Ascending aorta (tissue), 2 donors: ENCODE data around the gene AATK. TPM values are rescaled to one million over a fixed set of nuclear protein-coding genes. Genes with fewer than 3 reads are reported as not detected.

ENCODE experiments used
- DNase-seq, 2 donors: peaks; one replicate each; pipeline ENCODE4 v3.0.0-alpha.2; 2019; ENCODE audit warnings: low spot score in 2 of 2
- H3K27ac ChIP-seq, 2 donors: fragments of 200-600 bp; sonication (generic); one replicate each; pipeline ENCODE4 v1.5.1; 2016 to 2017; ENCODE audit warnings: mild to moderate bottlenecking in 1 of 2
- H3K27me3 ChIP-seq: fragments of 200-600 bp; sonication (generic); one replicate; pipeline ENCODE4 v1.5.1; 2017
- H3K36me3 ChIP-seq, 2 donors: fragments of 200-600 bp; sonication (generic); one replicate each; pipeline ENCODE4 v1.5.1; 2016
- H3K4me1 ChIP-seq, 2 donors: fragments of 200-600 bp; sonication (generic); one replicate each; pipeline ENCODE4 v1.5.1; 2016 to 2017; ENCODE audit warnings: mild to moderate bottlenecking in 1 of 2
- H3K4me3 ChIP-seq, 2 donors: fragments of 200-600 bp; sonication (generic); one replicate each; pipeline ENCODE4 v1.5.1; 2016 to 2017; ENCODE audit warnings: mild to moderate bottlenecking in 1 of 2
- H3K9me3 ChIP-seq, 2 donors: fragments of 200-600 bp; sonication (generic); one replicate each; pipeline ENCODE4 v1.5.1; 2016
- CTCF ChIP-seq, 3 experiments: fragments of 200-600 bp in 2 of 3; fragments of 450-650 bp in 1 of 3; sonication (generic) in 2 of 3; IDR thresholded peaks; one replicate each; pipeline ENCODE4 v1.5.1; 2016 to 2019; ENCODE audit warnings: antibody characterized with exemption in 3 of 3, mild to moderate bottlenecking in 1 of 3, moderate library complexity in 1 of 3
- intact Hi-C: fragments of 100-400 bp; cut with DNase I; formaldehyde crosslinking; loops from one replicate; pipeline ENCODE4 v1.15.1; 2023
- total RNA-seq: library from RNA; depleted of rRNA; stranded (reverse); fragments of >200 nt; gene quantifications from one replicate; pipeline ENCODE4 v1.1.0, GENCODE V29; 2016

The AATK gene
- total RNA-seq, 1 donor from 2014 or later = 20.6 TPM

- intact Hi-C loops = no loop called here
- TF ChIP-seq CTCF (IDR thresholded peaks at IDR 0.05) = no peak
Measured at GRCh38 chr17:81208651-81209050, 42.6 kb upstream of the AATK start.

GRCh38 chr17:81207610-81208581, 41.9 kb upstream of the AATK start:
- Histone ChIP-seq H3K27ac (no peak overlapping the region), H3K36me3 (peaks cover 0 to 4% of the 10 kb centered on the region in 2 donors), H3K4me3 (no peak overlapping the region), H3K4me1 (peaks cover 0 to 6% of the 10 kb centered on the region in 2 donors), H3K9me3 (no peaks in the 10 kb centered on the region), H3K27me3 (no peaks in the 10 kb centered on the region)
- DNase-seq = no peak
- intact Hi-C loops = loop anchor here (2.0 kb wide), 1 partner anchor 65 kb away; no protein-coding TSS in a partner anchor
- TF ChIP-seq CTCF (IDR thresholded peaks at IDR 0.05) = no peak

More at GRCh38 chr17:81208651-81209050, 42.6 kb upstream of the AATK start:
- Histone ChIP-seq H3K36me3 (no peaks in the 10 kb centered on the region), H3K4me3 (no peak overlapping the region), H3K4me1 (peaks cover 0 to 6% of the 10 kb centered on the region in 2 donors), H3K27me3 (no peaks in the 10 kb centered on the region), H3K9me3 (no peaks in the 10 kb centered on the region), H3K27ac (no peak overlapping the region)
- DNase-seq = no peak

GRCh38 chr17:81206657-81207056, 40.6 kb upstream of the AATK start:
- Histone ChIP-seq H3K4me1 (peaks cover 0 to 6% of the 10 kb centered on the region in 2 donors), H3K27me3 (no peaks in the 10 kb centered on the region), H3K9me3 (no peaks in the 10 kb centered on the region), H3K27ac (no peak overlapping the region), H3K36me3 (peaks cover 0 to 4% of the 10 kb centered on the region in 2 donors), H3K4me3 (no peak overlapping the region)
- TF ChIP-seq CTCF (IDR thresholded peaks at IDR 0.05) = no peak
- no peak for DNase-seq
- intact Hi-C loops = loop anchor here (2.0 kb wide), 1 partner anchor 64 kb away; no protein-coding TSS in a partner anchor

- intact Hi-C loops = loop anchor here (2.0 kb wide), 1 partner anchor 63 kb away; no protein-coding TSS in a partner anchor
- H3K9me3 ChIP-seq = no peaks in the 10 kb centered on the region
- no peak for TF ChIP-seq CTCF (IDR thresholded peaks at IDR 0.05)
- H3K4me3 ChIP-seq = no peak overlapping the region
- peaks cover 0 to 4% of the 10 kb centered on the region in 2 donors for H3K36me3 ChIP-seq
- no peaks in the 10 kb centered on the region for H3K27me3 ChIP-seq
- H3K4me1 ChIP-seq = peaks cover 0 to 3% of the 10 kb centered on the region in 2 donors
- no peak overlapping the region for H3K27ac ChIP-seq
- no peak for DNase-seq
Measured at GRCh38 chr17:81206166-81206565, 40.1 kb upstream of the AATK start.

GRCh38 chr17:81204578-81204977, 38.6 kb upstream of the AATK start:
- Histone ChIP-seq H3K4me3 (no peak overlapping the region), H3K4me1 (no peaks in the 10 kb centered on the region), H3K27ac (no peak overlapping the region), H3K36me3 (peaks cover 0 to 4% of the 10 kb centered on the region in 2 donors), H3K27me3 (no peaks in the 10 kb centered on the region), H3K9me3 (no peaks in the 10 kb centered on the region)
- TF ChIP-seq CTCF (IDR thresholded peaks at IDR 0.05) = no peak
- no peak for DNase-seq
- intact Hi-C loops = no loop called here
